Measurements from ENCODE around the gene SBF2.
A peak's percentile ranks its signal among the peaks of the same experiment; 100 is the strongest.

Gene SBF2

DNA sequence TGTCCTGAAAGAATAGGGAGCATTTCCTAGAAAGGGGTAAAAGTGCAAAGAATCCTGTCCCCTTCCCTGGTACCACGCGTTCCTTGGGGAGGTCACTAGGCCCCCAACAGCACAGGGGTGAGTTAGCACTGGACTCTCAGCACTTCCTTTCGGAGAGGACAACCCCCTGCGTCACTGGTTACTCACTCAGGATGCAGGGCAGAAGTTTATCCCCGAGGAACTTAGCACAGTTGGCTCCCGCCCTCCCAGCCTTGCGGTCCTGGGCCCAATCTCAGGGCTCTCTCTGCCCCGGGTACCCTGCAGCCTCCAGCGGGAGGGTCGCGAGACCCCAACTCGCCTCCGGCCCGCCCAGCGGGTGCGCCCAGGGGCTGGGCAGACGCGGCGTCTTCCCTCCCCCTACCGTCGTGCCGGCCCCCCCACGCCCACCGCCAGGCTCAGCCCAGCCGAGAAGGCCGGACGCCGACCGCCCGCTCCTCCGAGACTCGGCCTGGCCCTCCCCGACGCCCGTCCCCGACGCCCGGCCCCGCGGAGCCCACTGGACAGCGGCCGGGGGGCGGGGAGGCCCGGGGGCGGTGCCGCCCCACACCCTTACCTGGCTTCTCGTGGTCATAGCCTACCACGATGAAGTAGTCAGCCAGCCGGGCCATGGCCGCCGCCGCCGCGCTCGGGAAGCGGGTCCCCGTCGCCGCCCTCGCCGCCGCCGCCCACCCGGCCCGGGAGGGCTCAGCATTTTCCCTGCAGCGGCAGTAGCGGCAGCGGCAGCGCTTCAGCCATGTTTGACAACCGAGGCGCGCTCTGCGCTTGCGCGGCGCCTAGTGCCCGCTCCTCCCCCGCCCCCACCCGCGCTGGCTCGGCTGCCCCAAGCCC, at the start of gene SBF2:
Gene SBF2, minus strand, starts transcription at position 797 of the 867 bp plus-strand sequence. Its CDS starts 150 bp downstream, at position 647.
- DNase-seq: peak; percentile 92

DNA sequence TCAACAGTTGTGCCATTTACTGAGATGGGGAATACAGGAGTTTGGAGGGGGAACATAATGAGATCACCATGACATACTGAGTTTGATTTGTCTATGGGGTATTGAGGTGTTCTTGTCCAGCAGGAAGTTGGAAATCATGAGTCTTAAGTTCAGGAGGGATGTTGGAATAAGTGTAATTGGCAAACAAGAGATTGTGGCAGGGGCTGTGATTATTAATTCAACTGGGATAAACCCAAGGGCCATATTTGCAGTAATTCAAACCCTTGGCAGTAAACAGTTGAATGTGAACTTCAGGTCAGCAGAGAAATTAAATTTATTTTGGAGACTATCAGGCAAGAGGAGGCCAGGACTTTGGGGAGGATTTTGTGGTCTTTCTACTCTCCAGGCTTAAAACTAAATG, 44.3 kb upstream of the SBF2 start:
- no peak for DNase-seq

- DNase-seq: no peak
Observed at GRCh38 chr11:10333490-10333889, 39.5 kb upstream of the SBF2 start.

DNA sequence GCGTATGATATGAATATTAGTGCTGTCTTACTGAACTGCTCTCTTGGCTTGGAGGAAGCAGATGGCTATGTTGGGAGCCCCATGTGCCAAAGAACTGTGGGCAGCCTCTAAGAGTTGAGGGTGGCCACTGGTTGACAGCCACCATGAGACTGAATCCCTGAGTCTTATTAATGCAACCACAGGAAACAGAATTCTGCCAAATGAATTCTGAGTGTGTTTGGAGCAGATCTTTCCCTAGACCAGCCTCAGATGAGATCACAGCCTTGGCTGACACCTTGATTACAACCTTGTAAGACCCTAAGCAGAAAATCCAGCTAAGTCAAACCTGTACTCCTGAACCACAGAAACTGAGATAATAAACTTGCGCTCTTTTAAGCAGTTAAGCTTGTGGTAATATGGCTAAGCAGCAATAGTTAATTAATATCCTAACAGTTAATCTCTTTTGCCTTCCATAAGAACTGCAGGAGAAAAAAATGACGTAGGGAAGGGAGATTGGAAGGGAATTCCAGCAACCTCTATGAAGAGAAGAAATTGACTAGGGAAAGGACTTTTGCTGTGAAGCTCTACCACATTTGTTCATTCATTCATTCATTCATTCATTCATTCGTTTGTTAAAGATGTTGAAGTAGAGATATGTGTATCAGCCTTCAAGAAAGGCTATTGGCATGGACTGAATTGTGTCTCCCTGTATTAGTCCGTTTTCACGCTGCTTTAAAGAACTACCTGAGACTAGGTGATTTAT, 37.7 kb upstream of the SBF2 start:
- no peak for DNase-seq

- DNase-seq: no peak
Observed at GRCh38 chr11:10329935-10330334, 35.9 kb upstream of the SBF2 start.

GRCh38 chr11:10329356-10329755, 35.3 kb upstream of the SBF2 start:
- no peak for DNase-seq

DNA sequence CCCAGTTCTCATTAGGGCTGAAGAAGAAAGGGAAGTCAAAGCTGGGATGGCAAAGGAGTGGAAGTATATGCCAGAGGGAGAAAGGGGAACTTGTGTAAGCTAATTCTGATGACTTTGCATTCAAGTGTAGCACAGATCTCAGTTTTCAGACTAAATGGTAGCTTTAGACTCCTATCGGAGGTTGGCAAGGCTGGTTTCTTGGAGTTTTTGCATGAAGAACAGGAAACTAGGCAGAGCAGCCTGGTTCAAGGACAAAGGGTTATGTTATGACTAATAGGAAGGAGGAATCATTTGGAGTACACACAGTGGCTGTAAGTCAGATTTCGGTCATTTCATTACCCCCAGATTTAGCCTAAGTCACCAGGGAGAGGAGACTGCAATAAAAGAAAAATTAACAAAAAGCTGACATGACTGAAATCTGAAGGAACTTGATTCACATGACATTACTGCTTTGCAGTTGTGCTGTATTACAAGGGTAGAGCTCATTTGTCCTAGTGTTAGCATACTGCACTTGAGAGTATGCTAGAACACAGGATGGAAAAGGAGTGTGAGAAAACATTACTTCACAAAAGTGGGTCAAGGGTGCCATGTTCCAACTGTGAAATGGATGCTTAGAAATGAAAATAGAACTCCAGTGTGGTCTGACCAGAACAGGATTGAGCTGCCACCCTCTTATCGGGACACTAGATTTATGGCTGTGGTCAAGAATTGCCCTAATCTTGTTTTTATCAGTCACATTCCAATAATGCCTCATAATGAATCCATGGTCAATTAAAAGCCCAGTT, 34.5 kb upstream of the SBF2 start:
- DNase-seq: no peak

DNA sequence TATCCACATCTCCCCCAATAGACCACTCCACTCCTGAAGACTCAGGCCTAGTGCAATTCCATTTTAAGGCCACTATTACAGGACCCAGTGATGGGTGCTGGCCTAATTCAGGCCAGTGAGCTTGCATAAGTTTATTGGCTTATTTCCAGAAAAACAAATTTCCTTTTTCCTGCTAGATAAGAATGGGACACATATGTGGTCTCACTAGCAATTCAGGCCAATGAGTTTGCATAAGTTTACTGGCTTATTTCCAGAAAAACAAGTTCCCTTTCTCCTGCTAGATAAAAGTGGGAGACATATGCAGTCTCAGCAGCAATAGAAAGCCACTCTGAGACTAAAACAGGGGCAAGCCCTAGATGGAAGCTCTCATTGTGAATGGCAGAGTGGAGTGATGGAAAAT, 33.2 kb upstream of the SBF2 start:
- no peak for DNase-seq

- DNase-seq: no peak
Observed at GRCh38 chr11:10326012-10326964, 32.3 kb upstream of the SBF2 start.

DNA sequence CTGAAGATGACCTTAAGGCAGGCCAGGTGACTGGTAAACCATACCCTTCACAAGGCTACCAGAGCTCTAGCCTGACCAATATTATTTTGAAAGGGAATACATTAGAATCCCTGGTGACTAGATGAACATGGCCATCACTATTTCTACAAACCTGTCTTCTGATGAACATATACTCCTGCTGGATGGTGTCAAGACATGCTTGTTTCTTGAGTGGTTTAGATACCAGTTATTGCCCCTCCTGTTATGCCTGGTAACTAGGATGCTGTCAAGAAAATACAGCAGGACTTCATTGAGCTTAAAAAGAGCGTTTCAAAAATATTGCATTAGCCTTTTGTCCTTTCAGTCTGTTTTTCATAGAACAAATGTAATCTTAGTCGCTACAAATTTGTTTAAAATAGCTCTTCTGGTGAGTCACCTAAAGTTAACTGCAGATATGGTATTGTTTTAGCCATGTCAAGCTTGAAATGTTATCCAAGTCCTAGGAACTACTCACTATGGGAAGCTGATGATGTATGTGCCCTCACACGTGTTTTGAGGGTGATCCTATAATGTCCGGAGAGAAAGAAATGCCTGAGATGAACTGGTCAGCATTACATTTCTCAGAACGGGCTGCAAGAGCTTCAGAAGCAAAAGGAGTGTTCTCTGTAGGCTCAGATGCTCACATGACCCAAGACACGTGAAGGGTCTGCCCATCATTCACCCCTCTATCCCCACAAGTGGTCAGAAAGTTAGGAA, 31.4 kb upstream of the SBF2 start:
- no peak for DNase-seq

DNA sequence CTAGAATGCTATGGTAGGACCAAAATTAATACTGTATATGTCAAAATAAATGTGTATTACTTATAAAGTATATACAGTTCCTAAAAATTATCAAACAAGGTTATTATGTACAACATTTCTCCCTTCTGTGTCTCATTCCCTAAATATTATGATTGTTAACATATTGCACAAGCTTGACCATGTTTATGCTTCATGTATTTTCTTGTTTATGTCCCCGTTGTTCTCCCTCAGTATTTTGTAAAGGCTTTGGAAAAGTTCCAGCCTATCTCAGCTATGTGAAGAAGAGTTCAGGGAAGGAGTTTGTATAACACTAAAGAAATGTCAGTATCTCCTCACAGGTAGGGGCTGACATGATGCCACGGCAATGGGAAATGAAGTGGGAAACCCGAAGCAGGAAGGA, 30.5 kb upstream of the SBF2 start:
- no peak for DNase-seq

- no peak for DNase-seq
Observed at GRCh38 chr11:10323793-10324170, 29.8 kb upstream of the SBF2 start.

- peak; percentile 74 for DNase-seq
Observed at GRCh38 chr11:10322830-10323792, 29.1 kb upstream of the SBF2 start.

- DNase-seq: no peak
Observed at GRCh38 chr11:10322401-10322800, 28.4 kb upstream of the SBF2 start.

DNA sequence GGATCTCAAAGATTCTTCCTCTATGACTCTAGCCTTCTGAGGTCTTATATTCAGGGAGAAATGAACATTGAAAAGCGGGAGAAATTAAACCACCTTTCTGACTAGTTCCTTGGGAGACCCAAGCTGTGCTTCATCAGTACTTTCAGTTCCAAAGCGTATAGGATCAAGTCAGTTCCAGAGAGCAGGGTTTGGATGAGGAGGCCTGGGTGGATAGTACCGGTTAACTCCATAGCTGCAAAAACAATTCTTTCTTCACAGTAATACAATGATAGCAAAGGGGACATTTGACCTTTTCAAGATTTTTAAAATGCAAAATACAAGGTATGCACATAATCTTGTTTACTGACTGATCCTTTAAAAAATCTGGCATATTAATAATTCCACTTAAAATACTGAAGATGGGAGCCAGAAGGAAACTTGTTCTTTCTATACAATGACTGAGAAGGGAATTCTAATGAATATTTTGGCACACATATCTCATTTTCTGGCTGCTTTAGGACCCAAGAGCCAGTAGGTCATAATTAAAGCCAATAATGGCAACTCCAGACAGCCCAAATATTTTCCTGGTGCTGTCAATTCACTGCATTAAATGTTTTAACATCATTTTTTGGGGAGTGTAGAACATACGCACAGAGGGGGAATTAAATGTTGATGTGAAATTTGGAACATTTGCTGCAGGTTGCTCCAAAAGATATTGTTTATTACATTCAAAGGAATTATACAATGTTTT, 26.9 kb upstream of the SBF2 start:
- DNase-seq: no peak

DNA sequence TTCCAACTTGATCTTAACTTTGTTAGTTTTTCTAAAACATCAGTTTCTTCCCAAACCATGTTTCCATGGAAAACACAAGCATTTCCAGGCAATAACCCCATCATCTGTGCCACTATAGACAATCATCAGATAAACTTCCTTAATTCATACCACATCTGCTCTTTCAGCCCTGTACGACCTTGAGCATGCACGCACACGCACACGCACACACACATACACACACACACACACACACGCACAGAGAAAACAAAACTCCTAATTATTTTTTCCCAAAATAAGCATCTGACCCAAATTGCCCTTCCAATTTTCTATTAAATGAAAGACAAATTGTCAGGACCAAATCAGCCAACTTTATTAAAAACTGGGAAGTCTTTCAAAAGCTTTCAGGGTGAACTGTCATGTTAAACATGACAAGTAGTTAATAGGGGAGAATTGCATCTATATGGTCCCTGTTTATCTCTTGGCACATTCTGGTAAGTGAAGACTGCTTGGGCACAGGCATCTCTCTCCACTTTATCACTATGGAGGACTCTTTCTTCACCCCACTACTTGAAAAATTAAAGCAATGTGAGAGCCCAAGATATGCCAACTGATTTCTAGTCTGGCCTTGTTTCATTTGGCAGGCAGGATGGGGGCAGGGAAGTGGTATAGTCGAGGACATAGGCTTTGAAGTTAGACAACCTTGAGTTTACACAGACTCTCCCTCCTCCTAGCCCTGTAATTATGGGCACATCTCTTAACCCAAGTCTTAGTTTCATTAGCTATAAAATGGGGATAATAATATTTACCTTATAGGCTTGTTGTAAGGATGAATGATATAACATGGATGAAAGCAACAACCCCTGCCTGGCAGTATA, 25.9 kb upstream of the SBF2 start:
- no peak for DNase-seq

- no peak for DNase-seq
Observed at GRCh38 chr11:10318527-10318802, 24.4 kb upstream of the SBF2 start.

DNA sequence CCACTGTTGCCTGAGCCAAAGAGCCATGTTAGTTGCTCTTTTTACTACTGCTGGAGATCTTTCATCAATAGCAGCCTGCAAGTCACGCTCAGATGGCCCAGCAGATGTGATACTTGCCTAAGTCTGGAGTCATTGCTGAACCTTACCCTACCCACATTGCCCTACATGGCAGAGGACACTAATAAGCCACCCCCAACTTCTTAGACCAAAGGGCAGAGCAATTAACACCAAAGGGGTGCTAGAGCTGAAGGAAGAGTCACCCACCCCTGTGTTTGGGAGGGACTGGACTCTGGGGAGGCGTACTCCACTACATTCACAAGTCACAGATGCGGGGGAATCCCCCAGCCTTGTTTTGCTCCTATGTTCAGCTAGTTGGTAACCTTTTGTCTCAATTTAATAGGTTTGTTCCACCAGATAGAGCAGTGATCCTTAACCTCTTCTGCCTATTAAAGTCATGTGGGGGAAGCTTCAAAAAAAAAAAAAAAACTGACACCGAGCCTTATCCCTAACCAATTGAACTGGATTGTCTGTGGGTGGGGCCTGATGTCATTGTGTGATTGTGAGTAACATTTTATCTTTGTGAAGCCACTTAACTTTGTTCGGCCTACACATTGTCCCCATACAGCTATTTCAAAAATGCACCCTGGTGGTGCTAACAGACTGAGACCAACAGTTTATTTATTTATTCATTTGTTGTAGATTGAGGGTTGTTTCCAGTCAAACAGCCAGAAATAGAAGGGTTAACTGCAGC, 23.9 kb upstream of the SBF2 start:
- DNase-seq: no peak
